WTC11 (cell line): ENCODE measurements around the gene RIC8A. TPM values are rescaled to one million over a fixed set of nuclear protein-coding genes. Genes with fewer than 3 reads are reported as not detected.
"Not testable (repeated sequence)": the region's sequence is repeated elsewhere in the genome, so short reads cannot be mapped to it uniquely, and the experiment has no call there.

Experiments
- ATAC-seq: fragments of 200-7000 bp; cut with Tn5 transposase; 2 replicates; pipeline ENCODE4 v1.10.0; 2021; ENCODE audit warnings: mild to moderate bottlenecking, moderate library complexity
- CTCF ChIA-PET: fragments of 300-600 bp; sonication (Branson Sonifier 250); formaldehyde crosslinking; loops from one replicate; lab custom pipeline; 2021; ENCODE audit warnings: antibody characterized with exemption; lab: Charles Lee
- POLR2A ChIA-PET: fragments of 350-600 bp; sonication (Branson Sonifier 250); formaldehyde crosslinking; loops from one replicate; lab custom pipeline; 2021; ENCODE audit warnings: antibody characterized with exemption; lab: Charles Lee
- DNase-seq: peaks from one replicate; pipeline ENCODE4 v3.0.0; 2021; ENCODE audit warnings: low spot score
- H3K27ac Mint-ChIP-seq: 2 replicates; pipeline ENCODE4 v1.8.0; 2021; ENCODE audit warnings: mixed read lengths
- H3K27me3 Mint-ChIP-seq: 2 replicates; pipeline ENCODE4 v1.8.0; 2021; ENCODE audit warnings: low read depth, mild to moderate bottlenecking, moderate library complexity, mixed read lengths
- H3K36me3 Mint-ChIP-seq: 2 replicates; pipeline ENCODE4 v1.8.0; 2021; ENCODE audit warnings: mixed read lengths
- H3K4me1 Mint-ChIP-seq: 2 replicates; pipeline ENCODE4 v1.8.0; 2022; ENCODE audit warnings: mixed read lengths
- H3K4me3 Mint-ChIP-seq: 2 replicates; pipeline ENCODE4 v1.8.0; 2021; ENCODE audit warnings: mild to moderate bottlenecking, moderate library complexity, mixed read lengths
- H3K9me3 Mint-ChIP-seq: 2 replicates; pipeline ENCODE4 v1.8.0; 2021; ENCODE audit warnings: mixed read lengths
- KAT7 ChIP-seq: sonication (generic); formaldehyde crosslinking; IDR thresholded peaks from 2 replicates; pipeline ENCODE4 v1.8.1; 2023; ENCODE audit warnings: missing genetic modification reagents, mild to moderate bottlenecking, borderline replicate concordance
- MAX ChIP-seq: sonication (generic); formaldehyde crosslinking; IDR thresholded peaks from 2 replicates; pipeline ENCODE4 v1.8.0; 2022; ENCODE audit warnings: mild to moderate bottlenecking, missing genetic modification reagents
- NFYB ChIP-seq: sonication (generic); formaldehyde crosslinking; conservative IDR thresholded peaks from 2 replicates; pipeline ENCODE4 v1.8.0; 2022; ENCODE audit warnings: low read depth, missing genetic modification reagents
- OVOL2 ChIP-seq: fragments of 250-450 bp; sonication (Bioruptor Pico); IDR thresholded peaks from 2 replicates; pipeline ENCODE4 v1.9.0; 2021; ENCODE audit warnings: mild to moderate bottlenecking, borderline replicate concordance
- PRDM15 ChIP-seq: sonication (generic); formaldehyde crosslinking; IDR thresholded peaks from 2 replicates; pipeline ENCODE4 v1.8.0; 2022; ENCODE audit warnings: missing genetic modification reagents
- SMAD3 ChIP-seq: sonication (generic); formaldehyde crosslinking; IDR thresholded peaks from 2 replicates; pipeline ENCODE4 v1.8.0; 2022; ENCODE audit warnings: missing genetic modification reagents, mild to moderate bottlenecking, borderline replicate concordance
- SMAD4 ChIP-seq: sonication (generic); formaldehyde crosslinking; IDR thresholded peaks from 2 replicates; pipeline ENCODE4 v1.8.0; 2022; ENCODE audit warnings: mild to moderate bottlenecking, missing genetic modification reagents
- TEAD4 ChIP-seq: sonication (generic); formaldehyde crosslinking; IDR thresholded peaks from 2 replicates; pipeline ENCODE4 v1.8.0; 2022; ENCODE audit warnings: mild to moderate bottlenecking, missing genetic modification reagents
- ZNF416 ChIP-seq: fragments of 250-450 bp; sonication (Bioruptor Pico); IDR thresholded peaks from 2 replicates; pipeline ENCODE4 v1.9.0; 2021; ENCODE audit warnings: mild to moderate bottlenecking, inconsistent platforms
- ZNF423 ChIP-seq: fragments of 250-450 bp; sonication (Bioruptor Pico); IDR thresholded peaks from 2 replicates; pipeline ENCODE4 v2.1.2; 2022; ENCODE audit warnings: mild to moderate bottlenecking, moderate library complexity
- ZNF512 ChIP-seq: sonication (generic); formaldehyde crosslinking; IDR thresholded peaks from 2 replicates; pipeline ENCODE4 v1.8.1; 2022; ENCODE audit warnings: missing genetic modification reagents, borderline replicate concordance
- total RNA-seq: library from RNA; stranded (reverse); gene quantifications from 3 replicates; pipeline ENCODE4 v1.2.3, GENCODE V29; 2021
- TF ChIP-seq, protein P1 (sequence below): fragments of 250-450 bp; sonication (Bioruptor Pico); conservative IDR thresholded peaks from 2 replicates; pipeline ENCODE4 v1.9.0; 2021; ENCODE audit warnings: mild to moderate bottlenecking
- TF ChIP-seq, protein P2 (sequence below): sonication (generic); formaldehyde crosslinking; IDR thresholded peaks from 2 replicates; pipeline ENCODE4 v1.8.1; 2023; ENCODE audit warnings: mild to moderate bottlenecking, missing genetic modification reagents, moderate library complexity

RIC8A gene
- total RNA-seq, 1 experiment from 2014 or later = 68.3 TPM

- H3K27me3 Mint-ChIP-seq, POLR2A ChIA-PET, H3K27ac Mint-ChIP-seq, ATAC-seq, DNase-seq, H3K9me3 Mint-ChIP-seq: not testable (repeated sequence)
- Mint-ChIP-seq H3K4me3 (peak overlapping the region; percentile 96), H3K36me3 (peaks cover 31% of the 10 kb centered on the region), H3K4me1 (peaks cover 15% of the 10 kb centered on the region)
- CTCF ChIA-PET = interaction anchor here (1.8 kb wide), 1 partner anchor 13 kb away, joined by 13 read pairs; no protein-coding TSS in a partner anchor
Observed at GRCh38 chr11:238346-238745, 30.8 kb downstream of the RIC8A start.

DNA sequence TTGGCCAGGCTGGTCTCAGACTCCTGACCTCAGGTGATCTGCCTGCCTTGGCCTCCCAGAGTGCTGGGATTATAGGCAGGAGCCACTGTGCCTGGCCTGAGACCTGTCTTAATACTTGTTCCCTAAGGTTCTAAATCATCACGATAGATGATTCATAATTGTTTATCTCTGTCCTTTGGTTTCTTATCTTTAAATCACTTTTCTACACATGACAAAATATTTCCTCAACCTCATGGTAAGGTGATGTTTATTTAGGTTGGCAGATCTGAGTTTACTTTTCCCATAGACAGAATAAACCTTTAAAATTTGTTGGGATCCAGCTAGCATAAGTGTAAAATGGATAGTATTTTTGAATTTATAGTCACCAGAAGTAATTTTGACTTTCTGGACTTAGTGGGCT is 32.8 kb downstream of the RIC8A start:
- H3K4me3 Mint-ChIP-seq = no peak overlapping the region
- H3K36me3 Mint-ChIP-seq = peaks cover 44% of the 10 kb centered on the region
- POLR2A ChIA-PET = no interaction called here
- no peaks in the 10 kb centered on the region for H3K9me3 Mint-ChIP-seq
- DNase-seq = no peak
- peaks cover 12% of the 10 kb centered on the region for H3K4me1 Mint-ChIP-seq
- CTCF ChIA-PET = interaction anchor here (1.2 to 2.3 kb wide), 3 partner anchors 10 to 124 kb away, joined by 3 to 18 read pairs (median 3); no protein-coding TSS in a partner anchor
- no peak for ATAC-seq
- H3K27me3 Mint-ChIP-seq = no peaks in the 10 kb centered on the region
- no peak overlapping the region for H3K27ac Mint-ChIP-seq
- TF ChIP-seq MAX (CRISPR knock-in tag) (no peak), ZNF416 (CRISPR knock-in tag) (no peak), SMAD3 (CRISPR knock-in tag) (no peak), ZNF512 (CRISPR knock-in tag) (no peak), TEAD4 (no peak), OVOL2 (CRISPR knock-in tag) (no peak), PRDM15 (CRISPR knock-in tag) (no peak), NFYB (CRISPR knock-in tag) (no peak)
- TF ChIP-seq, protein P1, sequence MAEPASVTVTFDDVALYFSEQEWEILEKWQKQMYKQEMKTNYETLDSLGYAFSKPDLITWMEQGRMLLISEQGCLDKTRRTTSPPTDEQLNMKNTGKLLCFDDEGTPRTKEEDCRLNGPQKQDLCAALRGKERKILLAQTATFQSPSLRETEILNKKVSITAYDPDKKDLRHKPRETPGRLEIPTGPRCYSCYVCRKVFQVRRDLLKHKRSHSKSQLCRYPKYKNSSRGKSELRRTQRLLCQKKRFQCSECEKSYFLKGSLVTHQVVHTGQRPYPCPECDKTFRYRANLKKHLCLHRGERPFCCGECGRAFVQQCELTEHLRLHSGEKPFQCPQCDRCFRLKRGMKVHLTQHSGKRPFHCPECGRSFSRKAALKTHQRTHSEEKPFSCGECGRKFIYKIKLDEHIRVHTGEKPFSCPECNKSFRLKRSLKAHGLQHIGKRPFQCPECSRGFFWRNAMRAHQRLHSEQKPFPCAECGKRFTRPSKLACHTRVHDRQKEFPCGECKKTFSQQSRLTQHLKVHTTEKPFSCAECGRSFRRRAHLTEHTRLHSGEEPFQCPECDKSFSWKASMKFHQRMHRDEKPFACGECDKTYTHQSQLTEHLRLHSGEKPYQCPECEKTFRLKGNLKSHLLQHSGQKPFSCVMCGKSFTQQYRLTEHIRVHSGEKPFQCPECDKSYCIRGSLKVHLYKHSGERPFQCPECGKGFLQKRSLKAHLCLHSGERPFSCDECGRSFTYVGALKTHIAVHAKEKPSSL (CRISPR knock-in tag) = no peak

GRCh38 chr11:241634-242033 is 34.1 kb downstream of the RIC8A start:
- peaks cover 9% of the 10 kb centered on the region; the same call in 1 of the 2 replicates for H3K4me1 Mint-ChIP-seq
- H3K4me3 Mint-ChIP-seq = no peak overlapping the region
- ChIA-PET POLR2A (no interaction called here), CTCF (interaction anchor here (2.3 kb wide), 1 partner anchor 9 kb away, joined by 18 read pairs; no protein-coding TSS in a partner anchor)
- TF ChIP-seq, protein P2, sequence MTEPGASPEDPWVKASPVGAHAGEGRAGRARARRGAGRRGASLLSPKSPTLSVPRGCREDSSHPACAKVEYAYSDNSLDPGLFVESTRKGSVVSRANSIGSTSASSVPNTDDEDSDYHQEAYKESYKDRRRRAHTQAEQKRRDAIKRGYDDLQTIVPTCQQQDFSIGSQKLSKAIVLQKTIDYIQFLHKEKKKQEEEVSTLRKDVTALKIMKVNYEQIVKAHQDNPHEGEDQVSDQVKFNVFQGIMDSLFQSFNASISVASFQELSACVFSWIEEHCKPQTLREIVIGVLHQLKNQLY (CRISPR knock-in tag) = no peak
- no peak for TF ChIP-seq PRDM15 (CRISPR knock-in tag)
- no peak for TF ChIP-seq SMAD4 (CRISPR knock-in tag)
- TF ChIP-seq ZNF423 (CRISPR knock-in tag) = no peak
- no peak for TF ChIP-seq TEAD4
- TF ChIP-seq KAT7 (CRISPR knock-in tag) = no peak
- TF ChIP-seq, all 79 proteins: peak for 0
- H3K36me3 Mint-ChIP-seq = peaks cover 55% of the 10 kb centered on the region
- DNase-seq (no peak), ATAC-seq (no peak)
- no peaks in the 10 kb centered on the region for H3K27me3 Mint-ChIP-seq
- H3K9me3 Mint-ChIP-seq = no peaks in the 10 kb centered on the region
- H3K27ac Mint-ChIP-seq = peak overlapping the region; percentile 15; the same call in 1 of the 2 replicates
